Natural killer cell treated with Interleukin-12 subunit alpha and Interleukin-12 subunit beta and Interleukin-15 and Interleukin-18, amount 100 ng/mL, for 72 hours (primary cell): ENCODE measurements around the gene CDCA3. TPM values are rescaled to one million over a fixed set of nuclear protein-coding genes. Genes with fewer than 3 reads are reported as not detected.
A peak's percentile ranks its signal among the peaks of the same experiment; 100 is the strongest.

Experiments
- ATAC-seq, 2 donors: fragments of 150-1000 bp; cut with Tn5 transposase in 1 of 2; sonication (Bioruptor Pico), chemical (Tn5 transposase) in 1 of 2; 2 replicates each; pipeline ENCODE4 v1.10.0; 2021
- DNase-seq: peaks from one replicate; pipeline ENCODE4 v3.0.0; 2022; ENCODE audit warnings: low spot score
- H3K27ac Mint-ChIP-seq, 2 donors: 1 replicate in 1 of 2; 2 replicates in 1 of 2; pipeline ENCODE4 v1.8.0; 2022; ENCODE audit warnings: mixed read lengths in 2 of 2, mild to moderate bottlenecking in 1 of 2, moderate library complexity in 1 of 2
- H3K27me3 Mint-ChIP-seq, 2 donors: 1 replicate in 1 of 2; 2 replicates in 1 of 2; pipeline ENCODE4 v1.8.0; 2022; ENCODE audit warnings: mixed read lengths in 2 of 2
- H3K36me3 Mint-ChIP-seq: one replicate; pipeline ENCODE4 v1.8.0; 2022; ENCODE audit warnings: mixed read lengths
- H3K4me1 Mint-ChIP-seq, 2 donors: 1 replicate in 1 of 2; 2 replicates in 1 of 2; pipeline ENCODE4 v1.8.0; 2022; ENCODE audit warnings: low read depth in 2 of 2, mixed read lengths in 2 of 2, mild to moderate bottlenecking in 1 of 2
- H3K4me3 Mint-ChIP-seq: one replicate; pipeline ENCODE4 v1.8.0; 2022; ENCODE audit warnings: mixed read lengths
- H3K9me3 Mint-ChIP-seq: 2 replicates; pipeline ENCODE4 v1.8.0; 2022; ENCODE audit warnings: mixed read lengths
- total RNA-seq, 2 donors: library from RNA; stranded (reverse); gene quantifications; one replicate each; pipeline ENCODE4 v1.2.3, GENCODE V29; 2022

CDCA3 gene
- total RNA-seq, 2 donors from 2014 or later: 40.7 to 105 TPM

DNA sequence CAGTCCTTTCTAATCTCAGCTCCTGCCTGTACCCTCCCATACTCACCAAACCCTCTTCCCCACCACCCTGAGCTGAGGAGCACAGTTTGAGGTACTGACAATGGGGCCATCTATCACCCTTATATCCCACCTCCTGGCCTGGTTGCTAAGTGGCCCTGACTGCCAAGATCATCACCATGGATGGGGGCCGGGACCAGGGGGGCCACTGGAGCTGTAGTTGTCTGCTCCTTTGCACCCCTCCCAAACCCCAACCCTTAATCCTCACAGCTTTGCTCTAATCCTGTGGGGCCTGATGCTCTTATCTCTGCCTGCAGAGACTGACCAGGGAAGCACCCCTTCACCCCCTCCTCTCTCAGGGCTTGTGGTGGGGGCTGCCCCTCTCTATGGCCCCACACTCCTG lies 10.8 kb downstream of the CDCA3 start:
- DNase-seq (no peak), ATAC-seq (no peak)
- Mint-ChIP-seq H3K36me3 (no peaks in the 10 kb centered on the region), H3K27ac (no peak overlapping the region), H3K4me1 (peaks cover 3 to 4% of the 10 kb centered on the region in 2 donors), H3K9me3 (no peaks in the 10 kb centered on the region), H3K27me3 (no peaks in the 10 kb centered on the region), H3K4me3 (no peak overlapping the region)

GRCh38 chr12:6839482-6840201 lies 11.4 kb downstream of the CDCA3 start:
- H3K4me1 Mint-ChIP-seq: peaks cover 3 to 4% of the 10 kb centered on the region in 2 donors
- H3K4me3 Mint-ChIP-seq: no peak overlapping the region
- no peak overlapping the region for H3K27ac Mint-ChIP-seq
- no peak for DNase-seq
- no peak for ATAC-seq
- no peaks in the 10 kb centered on the region for H3K36me3 Mint-ChIP-seq
- no peaks in the 10 kb centered on the region for H3K9me3 Mint-ChIP-seq
- H3K27me3 Mint-ChIP-seq: no peaks in the 10 kb centered on the region

DNA sequence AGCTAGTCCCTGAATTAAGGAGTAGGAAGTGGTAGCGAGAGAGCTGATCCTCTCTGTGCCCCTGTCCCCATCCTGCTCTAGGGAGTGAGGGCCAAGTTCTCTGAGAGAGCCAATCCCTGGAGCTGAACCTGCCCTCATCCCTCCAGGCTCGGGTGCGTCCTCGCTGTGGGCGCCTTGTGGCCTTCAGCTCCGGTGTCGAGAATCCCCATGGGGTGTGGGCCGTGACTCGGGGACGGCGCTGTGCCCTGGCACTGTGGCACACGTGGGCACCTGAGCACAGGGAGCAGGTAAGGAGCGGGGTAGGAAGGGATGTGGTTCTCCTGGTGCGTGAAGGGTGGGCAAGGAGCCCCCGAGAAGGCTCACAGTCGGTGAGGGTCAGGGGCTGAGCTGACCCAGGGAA lies 12.2 kb downstream of the CDCA3 start:
- no peaks in the 10 kb centered on the region for H3K27me3 Mint-ChIP-seq
- ATAC-seq (no peak), DNase-seq (no peak)
- H3K4me3 Mint-ChIP-seq: no peak overlapping the region
- no peaks in the 10 kb centered on the region for H3K36me3 Mint-ChIP-seq
- no peaks in the 10 kb centered on the region for H3K9me3 Mint-ChIP-seq
- no peak overlapping the region for H3K27ac Mint-ChIP-seq
- H3K4me1 Mint-ChIP-seq: peaks cover 3 to 4% of the 10 kb centered on the region in 2 donors

- no peaks in the 10 kb centered on the region for H3K36me3 Mint-ChIP-seq
- no peak overlapping the region for H3K4me3 Mint-ChIP-seq
- DNase-seq (no peak), ATAC-seq (no peak)
- no peaks in the 10 kb centered on the region for H3K9me3 Mint-ChIP-seq
- H3K27me3 Mint-ChIP-seq: no peaks in the 10 kb centered on the region
- H3K4me1 Mint-ChIP-seq: peaks cover 3 to 4% of the 10 kb centered on the region in 2 donors
- no peak overlapping the region for H3K27ac Mint-ChIP-seq
Observed at GRCh38 chr12:6837370-6838060, 13.6 kb downstream of the CDCA3 start.

GRCh38 chr12:6836851-6837250 lies 14.2 kb downstream of the CDCA3 start:
- H3K9me3 Mint-ChIP-seq: no peaks in the 10 kb centered on the region
- H3K27me3 Mint-ChIP-seq: peaks cover 2 to 4% of the 10 kb centered on the region in 2 donors
- H3K27ac Mint-ChIP-seq: no peak overlapping the region
- ATAC-seq: no peak
- DNase-seq: no peak
- no peak overlapping the region for H3K4me3 Mint-ChIP-seq
- peaks cover 3 to 4% of the 10 kb centered on the region in 2 donors for H3K4me1 Mint-ChIP-seq
- no peaks in the 10 kb centered on the region for H3K36me3 Mint-ChIP-seq

DNA sequence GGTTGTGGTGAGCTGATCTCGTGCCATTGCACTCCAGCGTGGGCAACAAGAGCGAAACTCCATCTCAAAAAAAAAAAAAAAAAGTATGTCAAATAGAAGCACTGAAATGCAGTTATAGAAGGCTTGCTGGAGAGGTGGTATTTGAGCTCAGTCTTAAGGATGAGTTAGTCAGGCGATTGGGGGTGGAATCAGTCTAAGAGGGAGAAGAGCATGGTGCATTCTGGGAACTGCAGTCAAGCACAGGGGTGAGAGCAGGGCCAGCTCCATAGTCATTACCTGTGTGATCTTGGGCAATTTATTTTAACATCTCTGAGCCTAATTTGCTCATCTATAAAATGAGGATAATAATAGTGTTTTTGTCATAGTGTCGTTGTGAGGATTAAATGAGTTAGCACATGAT lies 16.2 kb downstream of the CDCA3 start:
- H3K27ac Mint-ChIP-seq: no peak overlapping the region
- no peak for ATAC-seq

DNA sequence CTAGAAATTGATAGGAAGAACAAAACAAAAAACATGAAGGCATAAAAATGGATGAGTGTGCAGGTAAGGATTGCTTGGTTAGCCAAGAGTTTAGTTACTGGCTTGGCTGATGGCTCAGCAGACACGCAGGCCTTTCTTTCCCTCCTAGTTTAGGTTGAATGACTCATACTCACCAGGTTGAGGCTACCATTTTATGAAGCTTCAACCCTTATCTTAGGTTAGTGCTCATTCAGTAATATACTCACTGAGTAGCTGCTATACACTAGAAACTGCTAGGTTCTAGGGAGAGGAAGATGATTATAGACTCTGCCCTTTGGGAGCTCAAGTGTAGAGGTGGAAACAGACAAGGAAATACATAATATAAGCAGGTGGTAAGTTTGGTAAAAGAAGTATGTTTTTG lies 16.8 kb downstream of the CDCA3 start:
- ATAC-seq: no peak
- H3K4me1 Mint-ChIP-seq: peaks cover 5 to 8% of the 10 kb centered on the region in 2 donors

More for the DNA sequence above, 16.2 kb downstream of the CDCA3 start:
- H3K9me3 Mint-ChIP-seq: no peaks in the 10 kb centered on the region
- DNase-seq: no peak
- peaks cover 17 to 19% of the 10 kb centered on the region in 2 donors for H3K27me3 Mint-ChIP-seq
- H3K4me3 Mint-ChIP-seq: no peak overlapping the region
- peaks cover 4 to 5% of the 10 kb centered on the region in 2 donors for H3K4me1 Mint-ChIP-seq
- no peaks in the 10 kb centered on the region for H3K36me3 Mint-ChIP-seq

DNA sequence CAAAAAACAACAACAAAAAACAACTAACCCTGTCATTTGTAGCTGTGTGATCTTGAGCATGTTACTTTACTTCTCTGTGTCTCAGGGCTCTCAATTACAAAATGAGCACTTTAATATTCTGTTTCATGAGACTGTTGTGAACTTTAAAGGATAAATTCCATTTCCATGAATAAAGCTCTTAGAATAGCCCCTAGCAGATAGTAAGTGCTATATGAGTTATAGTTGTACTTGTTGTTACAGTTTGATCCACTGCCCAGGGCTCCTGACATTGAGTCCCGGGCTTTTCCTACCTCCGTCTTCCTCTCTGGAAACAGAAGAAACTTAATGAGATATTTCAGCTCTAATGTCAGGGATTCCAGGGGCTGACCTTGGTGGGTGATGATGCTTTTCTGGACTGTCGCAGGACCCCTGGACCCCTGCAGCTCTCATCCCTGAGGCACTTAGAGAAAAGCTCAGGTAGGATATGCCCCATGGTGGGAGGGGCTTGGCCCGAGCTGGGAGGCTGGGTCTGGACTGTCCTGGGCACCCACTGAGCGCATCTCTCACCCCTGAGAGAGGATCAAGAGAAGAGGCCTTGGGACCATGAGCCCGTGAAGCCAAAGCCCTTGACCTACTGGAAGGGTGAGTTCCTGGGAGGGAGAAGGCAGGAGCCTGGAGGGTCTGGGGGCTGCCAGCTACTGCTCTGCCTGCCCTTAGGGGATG lies 17.7 kb downstream of the CDCA3 start:
- Mint-ChIP-seq H3K4me3 (no peak overlapping the region), H3K9me3 (no peaks in the 10 kb centered on the region), H3K27ac (no peak overlapping the region), H3K27me3 (peaks cover 25 to 26% of the 10 kb centered on the region in 2 donors), H3K4me1 (peaks cover 10 to 14% of the 10 kb centered on the region in 2 donors), H3K36me3 (no peaks in the 10 kb centered on the region)
- ATAC-seq (no peak), DNase-seq (no peak)

More for the DNA sequence above, 16.8 kb downstream of the CDCA3 start:
- H3K27ac Mint-ChIP-seq: no peak overlapping the region
- DNase-seq: no peak
- H3K9me3 Mint-ChIP-seq: no peaks in the 10 kb centered on the region
- H3K4me3 Mint-ChIP-seq: no peak overlapping the region
- no peaks in the 10 kb centered on the region for H3K36me3 Mint-ChIP-seq
- peaks cover 19 to 21% of the 10 kb centered on the region in 2 donors for H3K27me3 Mint-ChIP-seq

GRCh38 chr12:6832125-6832524 lies 19.0 kb downstream of the CDCA3 start:
- H3K9me3 Mint-ChIP-seq: no peaks in the 10 kb centered on the region
- DNase-seq: no peak
- ATAC-seq: no peak
- peaks cover 15 to 21% of the 10 kb centered on the region in 2 donors for H3K4me1 Mint-ChIP-seq
- H3K27me3 Mint-ChIP-seq: peaks cover 33 to 38% of the 10 kb centered on the region in 2 donors
- no peak overlapping the region for H3K4me3 Mint-ChIP-seq
- no peaks in the 10 kb centered on the region for H3K36me3 Mint-ChIP-seq
- H3K27ac Mint-ChIP-seq: no peak overlapping the region

DNA sequence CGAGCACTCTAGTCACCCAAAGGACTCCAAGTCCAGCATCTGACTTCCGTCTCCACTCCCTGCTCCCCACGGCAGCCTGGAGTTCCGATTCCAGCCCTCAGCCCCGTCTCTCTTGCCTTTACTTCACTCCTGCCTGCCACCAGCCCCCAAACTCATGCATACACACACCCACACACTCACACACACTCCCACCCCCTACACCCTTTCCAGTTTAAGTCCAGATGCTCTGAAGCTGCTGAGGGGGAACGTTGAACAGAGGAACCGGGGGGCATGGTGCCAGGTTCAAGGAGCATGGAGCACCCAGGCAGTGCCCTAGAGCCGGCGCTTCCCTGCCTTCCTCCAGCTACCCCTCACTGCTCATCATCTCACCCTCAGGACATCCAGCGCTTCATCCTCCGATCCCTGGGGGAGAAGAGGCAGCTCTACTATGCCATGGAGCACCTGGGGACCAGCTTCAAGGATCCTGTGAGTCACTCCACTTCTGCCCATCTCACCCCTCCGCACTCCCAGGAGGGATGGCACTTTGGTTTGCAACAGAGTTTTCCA lies 19.6 kb downstream of the CDCA3 start:
- DNase-seq (no peak), ATAC-seq (no peak)
- Mint-ChIP-seq H3K36me3 (no peaks in the 10 kb centered on the region), H3K9me3 (no peaks in the 10 kb centered on the region), H3K4me1 (peaks cover 16 to 21% of the 10 kb centered on the region in 2 donors), H3K27ac (no peak overlapping the region), H3K4me3 (no peak overlapping the region), H3K27me3 (peaks cover 38 to 44% of the 10 kb centered on the region in 2 donors)

DNA sequence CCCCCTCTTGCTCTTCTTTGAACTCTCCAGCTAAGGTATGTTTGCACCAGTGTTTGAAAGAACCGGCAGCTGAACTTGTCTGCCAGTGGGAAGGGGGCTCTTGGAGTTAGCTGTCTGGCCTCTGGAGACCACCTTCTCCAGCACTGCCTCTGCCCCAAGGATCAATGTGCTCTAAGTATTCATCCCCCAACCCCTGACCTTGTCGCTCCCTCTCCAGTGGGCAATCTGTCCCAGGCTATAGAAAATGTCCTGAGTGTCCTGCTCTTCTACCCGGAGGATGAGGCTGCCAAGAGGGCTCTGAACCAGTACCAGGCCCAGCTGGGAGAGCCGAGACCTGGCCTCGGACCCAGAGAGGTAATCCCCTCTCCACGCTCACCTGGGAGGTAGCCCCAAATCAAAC lies 20.1 kb downstream of the CDCA3 start:
- no peak overlapping the region for H3K4me3 Mint-ChIP-seq

GRCh38 chr12:6830286-6830890 lies 20.7 kb downstream of the CDCA3 start:
- DNase-seq (no peak), ATAC-seq (no peak)
- peaks cover 16 to 21% of the 10 kb centered on the region in 2 donors for H3K4me1 Mint-ChIP-seq
- no peaks in the 10 kb centered on the region for H3K36me3 Mint-ChIP-seq
- no peak overlapping the region for H3K27ac Mint-ChIP-seq
- peaks cover 47 to 54% of the 10 kb centered on the region in 2 donors for H3K27me3 Mint-ChIP-seq
- H3K9me3 Mint-ChIP-seq: no peaks in the 10 kb centered on the region
- no peak overlapping the region for H3K4me3 Mint-ChIP-seq

More for the DNA sequence above, 20.1 kb downstream of the CDCA3 start:
- DNase-seq (no peak), ATAC-seq (no peak)
- Mint-ChIP-seq H3K27ac (no peak overlapping the region), H3K4me1 (peaks cover 16 to 21% of the 10 kb centered on the region in 2 donors), H3K9me3 (no peaks in the 10 kb centered on the region), H3K27me3 (peaks cover 43 to 48% of the 10 kb centered on the region in 2 donors), H3K36me3 (no peaks in the 10 kb centered on the region)

GRCh38 chr12:6829536-6830220 lies 21.4 kb downstream of the CDCA3 start:
- ATAC-seq: no peak
- Mint-ChIP-seq H3K4me3 (peak overlapping the region; percentile 83), H3K36me3 (no peaks in the 10 kb centered on the region), H3K9me3 (no peaks in the 10 kb centered on the region), H3K27me3 (peaks cover 54 to 61% of the 10 kb centered on the region in 2 donors), H3K4me1 (peaks cover 19 to 22% of the 10 kb centered on the region in 2 donors), H3K27ac (peak overlapping the region in 1 of 2 donors; percentile 61)
- DNase-seq: no peak
